Tongue (tissue), 2 donors: Measurements from ENCODE around the gene ANGEL1. TPM values are rescaled to one million over a fixed set of nuclear protein-coding genes. Genes with fewer than 3 reads are reported as not detected.

ENCODE experiments used
- DNase-seq: peaks from one replicate; pipeline ENCODE4 v3.0.0-alpha.2; 2015
- total RNA-seq: library from RNA; depleted of rRNA; stranded (reverse); fragments of >200 nt; gene quantifications from one replicate; pipeline ENCODE4 v1.2.3, GENCODE V29; 2014

The ANGEL1 gene
- total RNA-seq, 1 donor from 2014 or later = 26.9 TPM

GRCh38 chr14:76820700-76821099, 8.0 kb upstream of the ANGEL1 start:
- no peak for DNase-seq

GRCh38 chr14:76814726-76815645, 2.3 kb upstream of the ANGEL1 start:
- peak; percentile 91 for DNase-seq

- peak; percentile 26 for DNase-seq
Observed at GRCh38 chr14:76812093-76812421, 625 bp downstream of the ANGEL1 start.

GRCh38 chr14:76811561-76811960, 1.1 kb downstream of the ANGEL1 start:
- DNase-seq = peak; percentile 18

- DNase-seq = peak; percentile 48
Observed at GRCh38 chr14:76810953-76811400, 1.7 kb downstream of the ANGEL1 start.

- no peak for DNase-seq
Observed at GRCh38 chr14:76810525-76810924, 2.2 kb downstream of the ANGEL1 start.

GRCh38 chr14:76808990-76809389, 3.7 kb downstream of the ANGEL1 start:
- DNase-seq = no peak

- DNase-seq = no peak
Observed at GRCh38 chr14:76808011-76808410, 4.7 kb downstream of the ANGEL1 start.

GRCh38 chr14:76806446-76806845, 6.2 kb downstream of the ANGEL1 start:
- DNase-seq = no peak

GRCh38 chr14:76793956-76794355, 18.7 kb downstream of the ANGEL1 start:
- no peak for DNase-seq

GRCh38 chr14:76793324-76793723, 19.4 kb downstream of the ANGEL1 start:
- no peak for DNase-seq

GRCh38 chr14:76792422-76792821, 20.3 kb downstream of the ANGEL1 start:
- no peak for DNase-seq

- no peak for DNase-seq
Observed at GRCh38 chr14:76786601-76787000, 26.1 kb downstream of the ANGEL1 start.

GRCh38 chr14:76784881-76785280, 27.8 kb downstream of the ANGEL1 start:
- DNase-seq = peak; percentile 88

- no peak for DNase-seq
Observed at GRCh38 chr14:76784266-76784874, 28.3 kb downstream of the ANGEL1 start.

GRCh38 chr14:76782885-76783566, 29.7 kb downstream of the ANGEL1 start:
- DNase-seq = no peak

- no peak for DNase-seq
Observed at GRCh38 chr14:76782115-76782884, 30.4 kb downstream of the ANGEL1 start.

- DNase-seq = no peak
Observed at GRCh38 chr14:76781648-76782051, 31.0 kb downstream of the ANGEL1 start.

GRCh38 chr14:76780875-76781647, 31.6 kb downstream of the ANGEL1 start:
- no peak for DNase-seq

- DNase-seq = no peak
Observed at GRCh38 chr14:76780360-76780759, 32.3 kb downstream of the ANGEL1 start.

- no peak for DNase-seq
Observed at GRCh38 chr14:76780058-76780345, 32.7 kb downstream of the ANGEL1 start.
